Hematopoietic multipotent progenitor cell treated with erythropoietin and hydrocortisone succinate and interleukin-3 and kit ligand, for 8 days (in vitro differentiated cells): ENCODE data around the gene ENGASE.

ENCODE experiments used
- DNase-seq: peaks from one replicate; pipeline ENCODE4 v3.0.0-alpha.2; 2015

The ENGASE gene

GRCh38 chr17:79080761-79081290 lies 6.2 kb downstream of the ENGASE start:
- DNase-seq = no peak

- DNase-seq = no peak
Observed at GRCh38 chr17:79081571-79082276, 7.1 kb downstream of the ENGASE start.

GRCh38 chr17:79082311-79083190 lies 7.9 kb downstream of the ENGASE start:
- DNase-seq = peak; percentile 28

GRCh38 chr17:79083191-79083971 lies 8.8 kb downstream of the ENGASE start:
- DNase-seq = no peak

- no peak for DNase-seq
Observed at GRCh38 chr17:79084291-79085153, 9.9 kb downstream of the ENGASE start.

- no peak for DNase-seq
Observed at GRCh38 chr17:79085154-79085920, 10.7 kb downstream of the ENGASE start.

GRCh38 chr17:79085921-79086551 lies 11.4 kb downstream of the ENGASE start:
- no peak for DNase-seq

- no peak for DNase-seq
Observed at GRCh38 chr17:79086609-79087427, 12.2 kb downstream of the ENGASE start.

- peak; percentile 61 for DNase-seq
Observed at GRCh38 chr17:79087428-79088143, 13.0 kb downstream of the ENGASE start.

GRCh38 chr17:79088247-79088996 lies 13.8 kb downstream of the ENGASE start:
- DNase-seq = no peak

GRCh38 chr17:79088997-79089328 lies 14.3 kb downstream of the ENGASE start:
- DNase-seq = no peak

- no peak for DNase-seq
Observed at GRCh38 chr17:79089720-79090442, 15.3 kb downstream of the ENGASE start.

GRCh38 chr17:79090443-79091225 lies 16.0 kb downstream of the ENGASE start:
- DNase-seq = no peak

- DNase-seq = no peak
Observed at GRCh38 chr17:79091226-79091670, 16.6 kb downstream of the ENGASE start.

GRCh38 chr17:79092567-79092966 lies 17.9 kb downstream of the ENGASE start:
- DNase-seq = no peak

GRCh38 chr17:79093270-79093669 lies 18.6 kb downstream of the ENGASE start:
- no peak for DNase-seq

- no peak for DNase-seq
Observed at GRCh38 chr17:79094261-79094660, 19.6 kb downstream of the ENGASE start.
